ENCODE data around the gene ELP4.
A peak's percentile ranks its signal among the peaks of the same experiment; 100 is the strongest.

ELP4 gene

DNA sequence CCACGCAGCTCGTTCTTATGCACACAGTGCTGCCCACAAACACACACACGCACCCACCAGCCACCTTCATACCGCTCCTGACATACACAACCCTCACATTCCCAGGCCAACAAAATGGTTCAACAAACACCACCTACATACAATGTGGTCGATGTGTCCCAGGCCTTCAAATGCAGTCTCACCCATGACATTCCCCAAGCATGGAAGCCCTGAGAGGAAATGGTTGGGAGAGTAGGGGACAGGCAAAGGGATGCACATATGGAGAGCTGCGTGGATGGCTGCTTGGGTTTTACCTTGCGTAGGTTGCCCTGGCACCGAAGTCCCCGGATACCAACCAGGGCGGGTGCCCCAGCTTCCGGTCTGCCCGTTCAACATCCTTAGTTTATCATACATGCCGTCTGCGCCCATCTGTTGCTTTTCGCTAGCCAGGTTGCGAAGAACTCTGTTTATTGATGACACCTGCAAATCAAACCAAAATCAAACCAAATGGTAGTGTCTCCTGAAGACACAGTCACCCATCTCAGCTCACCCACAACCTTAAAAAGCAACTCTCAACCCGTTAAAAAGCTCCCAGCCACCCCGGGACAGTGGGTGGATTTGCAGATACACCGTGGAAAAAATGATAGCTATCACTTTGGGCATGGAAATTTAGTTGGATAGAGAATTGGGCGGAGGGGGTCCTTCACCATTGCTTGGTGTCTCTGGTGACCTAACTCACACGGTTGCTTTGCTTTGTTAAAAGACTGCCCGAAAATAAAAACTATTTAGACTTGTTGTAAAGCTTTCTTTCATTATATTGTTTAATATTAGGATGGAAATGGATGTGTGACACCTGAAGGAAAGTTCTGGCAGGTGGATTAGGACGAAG is 291.1 kb downstream of the ELP4 start:
- DNase-seq (ENCODE audit: low spot score): no peak

- no peak for DNase-seq (ENCODE audit: low spot score)
These were observed 291.7 kb downstream of the ELP4 start for GRCh38 chr11:31801298-31801702.

GRCh38 chr11:31802000-31802551 is 292.5 kb downstream of the ELP4 start:
- DNase-seq (ENCODE audit: low spot score): no peak

DNA sequence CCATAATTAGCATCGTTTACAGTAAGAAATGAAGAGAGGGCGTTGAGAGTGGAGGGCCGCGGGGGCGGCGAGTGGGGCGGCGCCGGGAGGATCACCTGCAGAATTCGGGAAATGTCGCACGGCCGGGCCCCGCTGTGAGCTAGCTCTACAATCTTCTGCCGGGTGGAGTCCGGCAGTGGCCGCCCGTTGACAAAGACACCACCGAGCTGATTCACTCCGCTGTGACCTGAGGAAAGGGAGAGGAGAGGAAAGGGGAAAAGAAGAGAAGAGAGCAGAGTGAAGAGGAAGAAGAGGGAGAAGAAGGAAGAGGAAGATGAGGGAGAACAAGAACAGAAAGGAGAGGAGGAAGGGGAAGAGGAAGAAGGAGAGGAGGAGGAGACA is 293.0 kb downstream of the ELP4 start:
- no peak for DNase-seq (ENCODE audit: low spot score)

DNA sequence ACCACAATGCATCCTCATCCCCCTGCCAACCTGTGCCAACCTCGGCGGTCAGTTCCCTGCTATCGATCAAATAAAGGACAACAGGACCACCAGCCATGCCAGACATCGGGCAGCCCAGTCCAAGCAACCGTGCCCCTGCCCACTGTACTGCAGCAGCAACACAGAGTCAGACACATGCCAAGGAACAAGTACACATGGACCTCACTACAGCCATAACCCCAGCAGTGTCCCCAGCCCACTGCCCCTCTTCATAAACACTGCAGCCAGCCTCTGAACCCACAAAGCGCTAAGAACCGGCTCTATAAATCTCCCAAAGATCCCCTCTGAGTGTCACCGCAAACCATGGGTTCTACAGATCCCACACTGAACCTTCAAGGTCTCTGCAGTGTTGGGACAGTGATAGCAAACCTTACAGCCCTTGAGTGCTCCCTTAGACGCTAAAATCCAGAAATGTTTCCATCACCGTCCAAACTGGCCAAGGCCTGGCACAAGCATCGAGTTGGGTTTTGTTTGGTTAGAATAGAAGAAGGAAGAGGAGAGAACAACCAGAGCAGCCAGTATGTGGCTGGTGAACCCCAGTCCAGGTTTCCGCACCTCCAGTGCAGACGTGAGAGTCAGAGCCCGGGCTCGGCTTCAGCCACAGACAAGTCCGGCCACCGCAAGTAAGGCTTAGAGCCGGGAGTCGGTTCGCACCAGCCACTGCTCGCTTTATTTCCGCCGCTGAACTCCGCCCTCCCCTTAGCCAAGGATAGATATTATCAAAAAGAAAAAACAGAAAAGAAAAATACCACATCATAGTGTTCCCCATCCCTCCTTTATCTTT is 293.6 kb downstream of the ELP4 start:
- DNase-seq (ENCODE audit: low spot score): no peak

GRCh38 chr11:31803813-31804311 is 294.3 kb downstream of the ELP4 start:
- no peak for DNase-seq (ENCODE audit: low spot score)

DNA sequence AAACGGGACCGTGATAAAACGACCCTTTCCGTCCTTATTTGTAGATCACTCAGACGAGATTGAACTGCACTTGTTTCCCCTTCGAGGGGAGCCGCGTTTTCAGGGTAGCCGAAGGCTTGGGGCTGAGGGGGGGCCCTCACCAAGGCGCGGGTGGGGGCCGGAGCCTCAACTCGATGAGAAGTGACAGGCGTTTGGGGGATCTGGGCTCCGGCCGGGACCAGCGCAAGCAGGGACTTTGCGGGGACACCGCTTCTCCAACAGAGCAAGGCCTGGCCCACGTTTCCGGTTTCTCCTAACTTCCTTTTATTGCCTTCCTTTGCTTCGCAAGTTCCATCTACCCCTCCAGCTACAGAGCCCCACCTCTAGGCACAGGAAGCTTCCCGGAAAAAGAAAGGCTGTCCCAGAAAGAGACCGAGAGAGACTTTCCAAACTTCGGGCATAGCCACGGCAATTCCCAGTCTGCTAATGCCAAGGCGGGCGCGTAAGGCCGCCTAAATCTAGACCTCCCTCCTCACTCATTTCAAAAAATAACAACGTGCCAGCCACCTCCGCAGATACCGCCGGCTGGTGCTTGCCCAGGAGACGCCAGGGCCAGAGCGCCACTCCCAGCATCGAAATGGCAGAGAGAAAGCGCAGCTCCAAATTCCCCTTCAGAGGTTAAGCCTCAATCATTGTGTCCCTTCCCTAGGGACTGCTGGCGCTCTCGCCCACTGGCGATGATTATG is 294.9 kb downstream of the ELP4 start:
- no peak for DNase-seq (ENCODE audit: low spot score)

DNA sequence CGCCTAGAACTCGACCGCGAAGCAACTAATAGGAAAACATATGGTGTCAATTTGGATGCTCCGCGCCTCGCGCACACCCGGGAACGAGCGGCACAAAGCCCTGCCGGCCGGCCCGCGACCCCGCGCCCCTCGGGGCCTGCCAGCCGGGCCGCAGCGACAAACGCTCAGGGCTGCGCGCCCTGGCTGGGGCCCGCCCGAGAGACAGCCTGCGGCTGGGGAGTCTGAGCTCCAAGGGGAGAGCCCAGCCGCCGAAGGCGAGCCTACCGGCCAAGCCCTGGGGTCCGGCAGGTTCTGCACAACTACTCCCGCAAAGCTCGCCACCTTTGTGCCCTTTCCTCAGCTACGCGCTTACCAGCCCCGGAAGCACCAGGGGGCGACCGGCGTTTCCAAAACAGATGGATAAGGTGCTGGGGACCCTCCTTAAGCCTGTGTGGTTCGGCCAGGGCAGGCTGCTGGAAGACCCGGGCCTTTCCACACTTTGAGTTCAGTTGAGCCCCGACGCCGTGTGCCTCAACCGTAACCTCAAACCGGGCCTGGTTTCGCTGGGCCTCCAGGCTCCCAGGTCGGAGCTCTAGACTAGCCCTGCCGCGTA is 295.6 kb downstream of the ELP4 start:
- no peak for DNase-seq (ENCODE audit: low spot score)

GRCh38 chr11:31805629-31806185 is 296.1 kb downstream of the ELP4 start:
- no peak for DNase-seq (ENCODE audit: low spot score)

DNA sequence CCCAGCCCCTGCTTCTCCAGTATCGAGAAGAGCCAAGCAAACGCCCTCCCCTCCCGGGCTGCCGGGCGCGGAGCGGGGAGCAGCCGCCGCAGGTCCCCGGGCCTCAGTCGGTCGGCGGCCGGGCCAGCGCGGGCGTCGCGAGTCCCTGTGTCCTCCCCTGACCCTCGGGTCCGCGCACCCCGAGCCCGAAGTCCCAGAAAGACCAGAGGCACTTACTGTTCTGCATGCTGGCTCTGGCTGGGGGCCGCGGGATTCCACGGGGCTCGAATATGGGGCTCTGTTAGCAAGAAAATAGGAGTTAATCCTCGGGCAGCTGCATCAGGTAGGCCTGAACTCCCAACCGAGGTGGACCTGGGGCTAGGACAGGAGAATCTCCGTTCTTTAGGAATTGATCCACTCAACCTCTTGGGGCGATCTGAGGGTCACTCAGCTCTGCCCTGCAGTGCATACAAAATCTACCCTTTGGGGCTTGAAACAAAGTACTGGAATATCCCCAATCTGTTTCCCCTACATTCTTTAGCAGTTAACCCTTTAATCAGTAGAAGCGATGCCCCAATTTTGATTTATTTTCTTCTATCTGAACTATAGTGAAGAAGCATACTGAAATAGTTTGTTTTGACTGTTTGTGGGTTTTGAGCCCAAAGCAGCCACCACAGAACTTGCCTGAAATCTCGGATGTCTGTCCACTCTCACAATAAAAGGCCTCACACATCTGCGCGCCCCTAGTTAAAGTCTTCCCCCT is 296.8 kb downstream of the ELP4 start:
- DNase-seq (ENCODE audit: low spot score): no peak

- DNase-seq (ENCODE audit: low spot score): no peak
These were observed 297.6 kb downstream of the ELP4 start for GRCh38 chr11:31806928-31807798.

- no peak for DNase-seq (ENCODE audit: low spot score)
These were observed 298.5 kb downstream of the ELP4 start for GRCh38 chr11:31807799-31808667.

GRCh38 chr11:31808721-31809540 is 299.4 kb downstream of the ELP4 start:
- no peak for DNase-seq (ENCODE audit: low spot score)

DNA sequence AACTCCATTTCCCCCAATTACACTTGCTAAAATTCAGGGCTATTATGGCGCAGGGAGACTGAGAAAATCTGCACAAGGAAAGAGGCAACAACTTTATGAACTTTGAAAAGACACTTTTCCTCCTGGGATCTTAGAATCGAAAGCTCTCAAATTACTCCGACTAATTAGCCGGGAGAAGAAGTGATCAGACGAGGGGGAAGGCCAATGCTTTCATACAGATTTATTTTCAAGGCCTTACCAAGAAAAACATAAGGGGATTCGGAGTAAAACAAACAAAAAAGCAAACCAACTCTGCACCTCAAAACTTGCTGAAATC is 299.9 kb downstream of the ELP4 start:
- DNase-seq (ENCODE audit: low spot score): no peak

DNA sequence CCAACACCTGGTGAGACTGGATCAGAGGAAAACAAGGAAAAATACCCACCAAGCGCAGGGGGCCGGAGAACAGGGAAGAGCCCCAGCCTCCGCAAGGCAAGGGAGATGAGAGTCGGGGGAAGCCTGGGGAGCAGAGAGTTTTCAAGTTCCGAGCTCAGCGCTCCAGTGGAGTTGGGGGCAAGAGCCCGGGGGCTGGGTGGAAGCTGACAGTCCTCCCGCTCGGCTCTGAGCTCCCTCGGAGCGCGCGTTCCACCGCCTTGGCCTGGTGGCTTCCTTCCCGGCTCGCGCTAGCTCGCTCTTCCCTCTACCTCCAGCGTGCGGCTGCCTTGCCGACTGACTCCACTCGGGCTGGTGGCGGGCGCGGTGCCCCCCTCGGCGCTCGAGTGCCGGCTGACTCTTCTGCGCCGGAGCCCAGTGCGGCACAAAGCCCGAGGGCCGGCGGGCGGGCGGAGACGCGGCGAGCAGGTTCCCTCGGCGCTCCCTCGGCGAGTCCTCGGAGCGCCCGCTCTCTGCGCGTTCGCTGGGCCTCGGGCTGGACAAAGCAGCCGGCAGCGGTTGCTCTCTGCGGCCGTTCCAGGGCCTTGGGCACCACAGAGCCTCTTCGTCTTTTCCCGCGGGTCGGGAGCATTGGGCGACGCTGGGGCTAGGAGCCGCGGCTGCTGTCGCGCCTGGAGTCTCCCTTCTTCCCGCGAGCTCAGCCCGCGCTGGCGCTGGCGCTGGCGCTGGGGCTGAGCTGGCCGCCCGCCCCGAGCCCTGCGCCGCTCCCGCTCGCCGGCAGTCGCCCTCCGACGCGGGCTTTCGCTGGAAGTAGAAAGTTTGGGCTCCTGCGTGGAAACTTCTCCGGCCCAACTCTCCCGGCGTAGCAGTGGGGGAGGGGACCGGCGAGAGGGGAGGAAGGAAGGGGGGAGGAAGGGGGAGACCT is 300.6 kb downstream of the ELP4 start:
- no peak for DNase-seq (ENCODE audit: low spot score)

- DNase-seq (ENCODE audit: low spot score): peak; percentile 24
These were observed 301.4 kb downstream of the ELP4 start, which contains the start of gene PAX6 for GRCh38 chr11:31810779-31811647. Gene PAX6, minus strand, starts transcription at chr11:31811322. Its CDS starts 4,911 bp downstream, at chr11:31806411.

Measured in CD4-positive, alpha-beta T cell treated with Interleukin-2 at 100 ng/mL for 4 hours (primary cell).